PC-3 (cell line): Measurements from ENCODE around the gene CFD.
"Not testable (repeated sequence)": the region's sequence is repeated elsewhere in the genome, so short reads cannot be mapped to it uniquely, and the experiment has no call there.

Source experiments
- CTCF ChIP-seq: fragments of 300-600 bp; sonication (generic); conservative IDR thresholded peaks from 2 replicates; pipeline ENCODE4 v1.5.1; 2017; ENCODE audit warnings: antibody characterized with exemption, low read depth, mild to moderate bottlenecking, low read length
- EZH2phosphoT487 ChIP-seq: fragments of 300-600 bp; sonication (generic); IDR thresholded peaks from 2 replicates; pipeline ENCODE4 v1.6.1; 2018; ENCODE audit warnings: mild to moderate bottlenecking, antibody characterized with exemption, low read length, borderline replicate concordance

GRCh38 chr19:842802-843179 is 16.7 kb upstream of the CFD start:
- not testable (repeated sequence) for TF ChIP-seq EZH2phosphoT487, CTCF
